ENCODE data around the gene RTP3. TPM values are rescaled to one million over a fixed set of nuclear protein-coding genes. Genes with fewer than 3 reads are reported as not detected.
"Not testable (repeated sequence)": the region's sequence is repeated elsewhere in the genome, so short reads cannot be mapped to it uniquely, and the experiment has no call there.

RTP3 gene
- total RNA-seq, 2 donors from 2014 or later = not detected

- DNase-seq = no peak
- Histone ChIP-seq H3K27ac (no peak overlapping the region), H3K4me3 (no peak overlapping the region), H3K4me1 (no peaks in the 10 kb centered on the region), H3K9ac (ENCODE audit: low read depth in 2 of 2, low read length in 2 of 2) (no peak overlapping the region), H3K36me3 (no peaks in the 10 kb centered on the region), H3K9me3 (no peaks in the 10 kb centered on the region), H3K27me3 (no peaks in the 10 kb centered on the region)
- no peak for TF ChIP-seq CTCF (IDR thresholded peaks at IDR 0.05)
- intact Hi-C loops (cut with DNase I) = no loop called here
Observed at GRCh38 chr3:46536758-46537157, 39.0 kb downstream of the RTP3 start.

- no peaks in the 10 kb centered on the region for H3K27me3 ChIP-seq
- H3K4me3 ChIP-seq = no peak overlapping the region
- no peaks in the 10 kb centered on the region for H3K9me3 ChIP-seq
- H3K9ac ChIP-seq (ENCODE audit: low read depth in 2 of 2, low read length in 2 of 2) = no peak overlapping the region
- TF ChIP-seq CTCF (IDR thresholded peaks at IDR 0.05) = no peak
- no peak for DNase-seq
- no peaks in the 10 kb centered on the region for H3K4me1 ChIP-seq
- no peak overlapping the region for H3K27ac ChIP-seq
- no peaks in the 10 kb centered on the region for H3K36me3 ChIP-seq
- intact Hi-C loops (cut with DNase I) = no loop called here
Observed at GRCh38 chr3:46537316-46537715, 39.5 kb downstream of the RTP3 start.

- Histone ChIP-seq H3K36me3 (no peaks in the 10 kb centered on the region), H3K4me1 (no peaks in the 10 kb centered on the region), H3K9me3 (no peaks in the 10 kb centered on the region), H3K27ac (no peak overlapping the region), H3K9ac (ENCODE audit: low read depth in 2 of 2, low read length in 2 of 2) (no peak overlapping the region), H3K27me3 (no peaks in the 10 kb centered on the region), H3K4me3 (no peak overlapping the region)
- intact Hi-C loops (cut with DNase I) = no loop called here
- DNase-seq = no peak
- no peak for TF ChIP-seq CTCF (IDR thresholded peaks at IDR 0.05)
Observed at GRCh38 chr3:46537779-46538178, 40.0 kb downstream of the RTP3 start.

- H3K4me1 ChIP-seq; H3K27me3 ChIP-seq; intact Hi-C loops (cut with DNase I); H3K4me3 ChIP-seq; DNase-seq; H3K9me3 ChIP-seq; H3K36me3 ChIP-seq: not testable (repeated sequence)
- Histone ChIP-seq H3K27ac (peak overlapping the region; percentile 44), H3K9ac (ENCODE audit: low read depth in 2 of 2, low read length in 2 of 2) (peak overlapping the region in 1 of 2 donors; percentile 4)
Observed at GRCh38 chr3:46538425-46538802, 40.6 kb downstream of the RTP3 start.

GRCh38 chr3:46538803-46539442 is 41.1 kb downstream of the RTP3 start:
- DNase-seq = peak; percentile 61
- H3K27ac ChIP-seq = peak overlapping the region; percentile 44
- no peaks in the 10 kb centered on the region for H3K27me3 ChIP-seq
- H3K9me3 ChIP-seq = no peaks in the 10 kb centered on the region
- intact Hi-C loops (cut with DNase I) = no loop called here
- H3K36me3 ChIP-seq = no peaks in the 10 kb centered on the region
- no peak overlapping the region for H3K4me3 ChIP-seq
- no peak for TF ChIP-seq CTCF (IDR thresholded peaks at IDR 0.05)
- no peaks in the 10 kb centered on the region for H3K4me1 ChIP-seq
- peak overlapping the region in 1 of 2 donors; percentile 4 for H3K9ac ChIP-seq (ENCODE audit: low read depth in 2 of 2, low read length in 2 of 2)

GRCh38 chr3:46539443-46540005 is 41.7 kb downstream of the RTP3 start:
- no peaks in the 10 kb centered on the region for H3K9me3 ChIP-seq
- no peak overlapping the region for H3K4me3 ChIP-seq
- H3K27ac ChIP-seq = peak overlapping the region; percentile 44
- no peak for DNase-seq
- no peak for TF ChIP-seq CTCF (IDR thresholded peaks at IDR 0.05)
- H3K27me3 ChIP-seq = no peaks in the 10 kb centered on the region
- H3K9ac ChIP-seq (ENCODE audit: low read depth in 2 of 2, low read length in 2 of 2) = no peak overlapping the region
- intact Hi-C loops (cut with DNase I) = no loop called here
- H3K4me1 ChIP-seq = no peaks in the 10 kb centered on the region
- H3K36me3 ChIP-seq = no peaks in the 10 kb centered on the region

All from colonic mucosa (tissue), 4 donors.